GM19238 (cell line): ENCODE results near the gene BRI3BP.
"Not testable (repeated sequence)": the region's sequence is repeated elsewhere in the genome, so short reads cannot be mapped to it uniquely, and the experiment has no call there.

Experiments used
- DNase-seq: peaks from one replicate; pipeline ENCODE4 v3.0.0; 2011; ENCODE audit warnings: low spot score; ENCODE audit not compliant: insufficient read length

Gene BRI3BP

GRCh38 chr12:124972211-124972610, 21.2 kb upstream of the BRI3BP start:
- DNase-seq, result no peak

GRCh38 chr12:124975276-124975675, 18.2 kb upstream of the BRI3BP start:
- DNase-seq, result no peak

- DNase-seq, result no peak
Observed at GRCh38 chr12:124976999-124977398, 16.4 kb upstream of the BRI3BP start.

- no peak for DNase-seq
Observed at GRCh38 chr12:124979568-124979967, 13.9 kb upstream of the BRI3BP start.

- no peak for DNase-seq
Observed at GRCh38 chr12:124980098-124980892, 13.2 kb upstream of the BRI3BP start.

- DNase-seq, result not testable (repeated sequence)
Observed at GRCh38 chr12:124986876-124987275, 6.6 kb upstream of the BRI3BP start.

- DNase-seq, result peak; percentile 65
Observed at GRCh38 chr12:124992874-124993625, 395 bp upstream of the BRI3BP start.

GRCh38 chr12:124994437-124994975, 1.1 kb downstream of the BRI3BP start:
- no peak for DNase-seq

- DNase-seq, result no peak
Observed at GRCh38 chr12:124995200-124995961, 1.9 kb downstream of the BRI3BP start.

GRCh38 chr12:124998705-124999104, 5.3 kb downstream of the BRI3BP start:
- no peak for DNase-seq

GRCh38 chr12:125001636-125002035, 8.2 kb downstream of the BRI3BP start:
- DNase-seq, result no peak

- no peak for DNase-seq
Observed at GRCh38 chr12:125003021-125003420, 9.6 kb downstream of the BRI3BP start.

GRCh38 chr12:125004621-125005020, 11.2 kb downstream of the BRI3BP start:
- DNase-seq, result no peak

- DNase-seq, result no peak
Observed at GRCh38 chr12:125005652-125006051, 12.2 kb downstream of the BRI3BP start.

- DNase-seq, result no peak
Observed at GRCh38 chr12:125006365-125006764, 12.9 kb downstream of the BRI3BP start.

GRCh38 chr12:125013816-125014442, 20.5 kb downstream of the BRI3BP start:
- DNase-seq, result no peak

GRCh38 chr12:125014526-125014925, 21.1 kb downstream of the BRI3BP start:
- DNase-seq, result no peak

- no peak for DNase-seq
Observed at GRCh38 chr12:125015680-125016310, 22.4 kb downstream of the BRI3BP start.

- DNase-seq, result no peak
Observed at GRCh38 chr12:125017801-125018200, 24.4 kb downstream of the BRI3BP start.

GRCh38 chr12:125018356-125018755, 24.9 kb downstream of the BRI3BP start:
- no peak for DNase-seq

GRCh38 chr12:125021096-125021495, 27.7 kb downstream of the BRI3BP start:
- no peak for DNase-seq
